ENCODE data around the gene KRT20. TPM values are rescaled to one million over a fixed set of nuclear protein-coding genes. Genes with fewer than 3 reads are reported as not detected.

KRT20 gene
- total RNA-seq, 1 donor from 2014 or later, result not detected

- no peak for DNase-seq (ENCODE audit: extremely low spot score, unreplicated experiment)
- no peaks in the 10 kb centered on the region for H3K4me1 Mint-ChIP-seq (ENCODE audit: unreplicated experiment)
- H3K9me3 Mint-ChIP-seq (ENCODE audit: unreplicated experiment), result no peaks in the 10 kb centered on the region
- TF ChIP-seq CTCF (IDR thresholded peaks at IDR 0.05), result no peak
- no peak overlapping the region for H3K27ac Mint-ChIP-seq (ENCODE audit: unreplicated experiment)
- no peaks in the 10 kb centered on the region for H3K27me3 Mint-ChIP-seq (ENCODE audit: unreplicated experiment)
- peaks cover 16% of the 10 kb centered on the region for H3K36me3 Mint-ChIP-seq (ENCODE audit: unreplicated experiment)
- no peak overlapping the region for H3K4me3 Mint-ChIP-seq (ENCODE audit: unreplicated experiment)
Measured at GRCh38 chr17:40836020-40836419, 49.0 kb downstream of the KRT20 start.

- no peak for DNase-seq (ENCODE audit: extremely low spot score, unreplicated experiment)
- Mint-ChIP-seq H3K4me3 (ENCODE audit: unreplicated experiment) (no peak overlapping the region), H3K4me1 (ENCODE audit: unreplicated experiment) (no peaks in the 10 kb centered on the region), H3K9me3 (ENCODE audit: unreplicated experiment) (peaks cover 5% of the 10 kb centered on the region), H3K27ac (ENCODE audit: unreplicated experiment) (no peak overlapping the region), H3K27me3 (ENCODE audit: unreplicated experiment) (no peaks in the 10 kb centered on the region), H3K36me3 (ENCODE audit: unreplicated experiment) (peaks cover 16% of the 10 kb centered on the region)
- no peak for TF ChIP-seq CTCF (IDR thresholded peaks at IDR 0.05)
Measured at GRCh38 chr17:40833882-40834281, 51.2 kb downstream of the KRT20 start.

GRCh38 chr17:40832840-40833239, 52.2 kb downstream of the KRT20 start:
- Mint-ChIP-seq H3K36me3 (ENCODE audit: unreplicated experiment) (peaks cover 16% of the 10 kb centered on the region), H3K27ac (ENCODE audit: unreplicated experiment) (no peak overlapping the region), H3K4me1 (ENCODE audit: unreplicated experiment) (peaks cover 10% of the 10 kb centered on the region), H3K4me3 (ENCODE audit: unreplicated experiment) (no peak overlapping the region), H3K27me3 (ENCODE audit: unreplicated experiment) (no peaks in the 10 kb centered on the region), H3K9me3 (ENCODE audit: unreplicated experiment) (peaks cover 5% of the 10 kb centered on the region)
- no peak for TF ChIP-seq CTCF (IDR thresholded peaks at IDR 0.05)
- DNase-seq (ENCODE audit: extremely low spot score, unreplicated experiment), result no peak

- Mint-ChIP-seq H3K4me3 (ENCODE audit: unreplicated experiment) (no peak overlapping the region), H3K9me3 (ENCODE audit: unreplicated experiment) (peaks cover 5% of the 10 kb centered on the region), H3K4me1 (ENCODE audit: unreplicated experiment) (peaks cover 13% of the 10 kb centered on the region), H3K36me3 (ENCODE audit: unreplicated experiment) (peaks cover 12% of the 10 kb centered on the region), H3K27me3 (ENCODE audit: unreplicated experiment) (no peaks in the 10 kb centered on the region), H3K27ac (ENCODE audit: unreplicated experiment) (no peak overlapping the region)
- no peak for TF ChIP-seq CTCF (IDR thresholded peaks at IDR 0.05)
- DNase-seq (ENCODE audit: extremely low spot score, unreplicated experiment), result no peak
Measured at GRCh38 chr17:40830085-40830776, 54.8 kb downstream of the KRT20 start.

- no peak for TF ChIP-seq CTCF (IDR thresholded peaks at IDR 0.05)
- Mint-ChIP-seq H3K4me1 (ENCODE audit: unreplicated experiment) (peaks cover 13% of the 10 kb centered on the region), H3K4me3 (ENCODE audit: unreplicated experiment) (no peak overlapping the region), H3K9me3 (ENCODE audit: unreplicated experiment) (peaks cover 5% of the 10 kb centered on the region), H3K27me3 (ENCODE audit: unreplicated experiment) (no peaks in the 10 kb centered on the region), H3K27ac (ENCODE audit: unreplicated experiment) (no peak overlapping the region), H3K36me3 (ENCODE audit: unreplicated experiment) (peaks cover 5% of the 10 kb centered on the region)
- DNase-seq (ENCODE audit: extremely low spot score, unreplicated experiment), result no peak
Measured at GRCh38 chr17:40828454-40829044, 56.5 kb downstream of the KRT20 start.

Measured in osteocyte (in vitro differentiated cells).